ENCODE results near the gene NID1.
A peak's percentile ranks its signal among the peaks of the same experiment; 100 is the strongest.

Gene NID1

GRCh38 chr1:236070753-236071152 lies 5.9 kb upstream of the NID1 start:
- intact Hi-C loops (cut with DNase I): no loop called here
- DNase-seq: no peak

- DNase-seq: no peak
- intact Hi-C loops (cut with DNase I): no loop called here
Observed at GRCh38 chr1:236069796-236070195, 4.9 kb upstream of the NID1 start.

- intact Hi-C loops (cut with DNase I): no loop called here
- DNase-seq: no peak
Observed at GRCh38 chr1:236067854-236068454, 3.1 kb upstream of the NID1 start.

GRCh38 chr1:236066828-236067386 lies 2.0 kb upstream of the NID1 start:
- intact Hi-C loops (cut with DNase I): no loop called here
- peak in 18 of 42 donors; percentile 10 to 52 (median 26) for DNase-seq

- no peak for DNase-seq
- intact Hi-C loops (cut with DNase I): no loop called here
Observed at GRCh38 chr1:236066054-236066453, 1.2 kb upstream of the NID1 start.

- DNase-seq: no peak
Observed at GRCh38 chr1:236065509-236066005, 667 bp upstream of the NID1 start.

GRCh38 chr1:236063919-236064673 lies 794 bp downstream of the NID1 start:
- DNase-seq: peak in 34 of 42 donors; percentile 2 to 68 (median 26)
- intact Hi-C loops (cut with DNase I): no loop called here

More at GRCh38 chr1:236065509-236066005, 667 bp upstream of the NID1 start:
- intact Hi-C loops (cut with DNase I): no loop called here

GRCh38 chr1:236063551-236063918 lies 1.4 kb downstream of the NID1 start:
- no peak for DNase-seq
- intact Hi-C loops (cut with DNase I): no loop called here

GRCh38 chr1:236060286-236060685 lies 4.6 kb downstream of the NID1 start:
- DNase-seq: no peak
- intact Hi-C loops (cut with DNase I): no loop called here

- intact Hi-C loops (cut with DNase I): no loop called here
- no peak for DNase-seq
Observed at GRCh38 chr1:236059011-236059410, 5.9 kb downstream of the NID1 start.

GRCh38 chr1:236058141-236058934 lies 6.6 kb downstream of the NID1 start:
- intact Hi-C loops (cut with DNase I): no loop called here
- no peak for DNase-seq

GRCh38 chr1:236057546-236057945 lies 7.3 kb downstream of the NID1 start:
- intact Hi-C loops (cut with DNase I): no loop called here
- DNase-seq: no peak

GRCh38 chr1:236052232-236052993 lies 12.5 kb downstream of the NID1 start:
- intact Hi-C loops (cut with DNase I): no loop called here
- DNase-seq: peak in 3 of 42 donors; percentile 4 to 36 (median 6)

- intact Hi-C loops (cut with DNase I): no loop called here
- DNase-seq: peak in 19 of 42 donors; percentile 9 to 68 (median 36)
Observed at GRCh38 chr1:236051242-236051791, 13.6 kb downstream of the NID1 start.

GRCh38 chr1:236045771-236046170 lies 19.1 kb downstream of the NID1 start:
- intact Hi-C loops (cut with DNase I): no loop called here
- DNase-seq: no peak

GRCh38 chr1:236044341-236044740 lies 20.5 kb downstream of the NID1 start:
- intact Hi-C loops (cut with DNase I): no loop called here
- no peak for DNase-seq

GRCh38 chr1:236041631-236042618 lies 23.0 kb downstream of the NID1 start:
- no peak for DNase-seq
- intact Hi-C loops (cut with DNase I): no loop called here

Measured in head of caudate nucleus (tissue), 42 donors.